Skin epidermis (tissue), 12 donors: Measurements from ENCODE around the gene TRAIP.
A peak's percentile ranks its signal among the peaks of the same experiment; 100 is the strongest.
"Not testable (repeated sequence)": the region's sequence is repeated elsewhere in the genome, so short reads cannot be mapped to it uniquely, and the experiment has no call there.

Experiments
- H3K27ac ChIP-seq, 21 experiments: fragments of 200-600 bp; sonication (generic) in 11 of 21; one replicate each; pipeline ENCODE4 v1.5.0; 2020; ENCODE audit warnings: mild to moderate bottlenecking in 3 of 21, inconsistent platforms in 2 of 21, moderate library complexity in 2 of 21
- H3K4me3 ChIP-seq, 7 experiments: fragments of 200-600 bp; sonication (generic) in 2 of 7; one replicate each; pipeline ENCODE4 v1.5.0; 2020; ENCODE audit warnings: inconsistent platforms in 2 of 7, mild to moderate bottlenecking in 2 of 7, moderate library complexity in 1 of 7

Gene TRAIP

DNA sequence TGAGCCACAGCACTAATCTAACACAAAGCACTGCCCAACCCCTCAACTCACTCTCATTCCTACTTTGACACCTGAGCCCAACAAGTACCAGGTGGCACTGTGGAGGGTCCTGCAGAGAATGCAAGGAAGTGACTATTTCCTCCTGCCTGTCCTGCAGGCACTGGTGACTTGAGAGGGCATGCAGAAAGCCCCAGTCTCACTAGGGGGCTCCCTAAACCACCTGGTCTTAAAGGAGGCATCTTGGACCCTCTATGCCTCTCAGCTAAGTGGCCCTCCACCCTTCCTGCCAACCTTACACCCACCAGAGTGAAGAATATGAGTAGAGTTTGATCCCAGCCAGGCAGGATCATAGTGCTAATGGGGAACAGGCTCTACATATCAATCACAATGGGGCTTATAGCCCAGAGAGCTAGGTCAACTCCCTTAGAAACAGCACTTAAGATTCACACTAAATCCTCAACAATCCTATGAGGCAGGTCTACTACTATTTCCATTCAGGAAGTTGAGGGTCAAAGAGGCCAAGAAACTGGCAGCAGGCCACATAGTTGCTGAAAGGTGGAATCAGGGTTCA is 15.2 kb downstream of the TRAIP start:
- no peak overlapping the region for H3K27ac ChIP-seq
- no peak overlapping the region for H3K4me3 ChIP-seq

DNA sequence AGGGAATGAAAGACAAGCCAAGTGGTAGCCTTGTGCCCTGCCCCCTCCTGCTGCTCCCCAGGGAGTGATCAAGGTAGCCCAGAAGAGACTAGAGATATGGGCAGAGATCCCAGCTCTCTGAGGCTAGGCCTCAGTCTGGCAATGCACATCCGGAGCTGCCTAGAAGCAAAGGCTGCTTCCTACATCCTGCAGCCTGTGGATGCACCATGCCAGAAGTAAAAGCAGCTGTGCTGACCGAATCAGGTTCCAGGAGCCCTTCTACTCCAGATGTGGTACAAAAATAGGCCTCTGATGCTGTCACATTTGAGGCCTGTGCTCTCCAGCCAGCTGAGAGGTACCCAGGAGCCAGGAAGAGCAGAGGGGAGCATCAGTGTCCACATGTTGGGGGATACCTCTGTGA is 16.0 kb downstream of the TRAIP start:
- no peak overlapping the region for H3K27ac ChIP-seq
- H3K4me3 ChIP-seq = no peak overlapping the region

DNA sequence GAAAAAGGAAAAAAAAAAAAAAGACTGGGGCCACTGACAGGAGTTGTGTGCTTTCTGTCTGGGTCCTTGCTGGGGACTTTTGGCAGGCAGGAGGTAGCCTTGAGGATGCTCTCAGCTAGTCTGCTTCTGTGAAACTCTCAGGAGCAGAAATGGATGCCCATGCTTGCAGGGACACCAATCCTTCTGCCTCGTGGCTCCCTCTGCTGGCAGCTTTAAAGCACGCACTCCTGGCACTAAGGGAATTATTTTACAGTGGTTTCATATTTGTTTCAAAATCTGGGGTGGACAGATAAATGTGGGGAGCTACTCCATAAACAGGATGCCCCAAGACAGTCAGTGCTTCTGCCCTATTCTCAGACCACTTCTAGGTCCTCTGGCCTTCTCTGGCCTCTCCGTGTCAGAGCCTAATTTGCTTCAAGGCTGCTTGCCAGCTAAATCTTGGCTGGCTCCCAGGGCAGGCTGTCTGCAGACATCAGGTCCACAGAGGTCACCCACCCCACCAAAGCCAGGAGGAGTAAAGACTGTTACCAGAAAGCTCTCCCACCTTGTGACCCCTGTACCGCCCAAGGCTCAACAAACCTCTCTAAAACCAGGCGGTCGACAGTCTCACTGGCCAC is 17.1 kb downstream of the TRAIP start:
- H3K4me3 ChIP-seq = no peak overlapping the region

DNA sequence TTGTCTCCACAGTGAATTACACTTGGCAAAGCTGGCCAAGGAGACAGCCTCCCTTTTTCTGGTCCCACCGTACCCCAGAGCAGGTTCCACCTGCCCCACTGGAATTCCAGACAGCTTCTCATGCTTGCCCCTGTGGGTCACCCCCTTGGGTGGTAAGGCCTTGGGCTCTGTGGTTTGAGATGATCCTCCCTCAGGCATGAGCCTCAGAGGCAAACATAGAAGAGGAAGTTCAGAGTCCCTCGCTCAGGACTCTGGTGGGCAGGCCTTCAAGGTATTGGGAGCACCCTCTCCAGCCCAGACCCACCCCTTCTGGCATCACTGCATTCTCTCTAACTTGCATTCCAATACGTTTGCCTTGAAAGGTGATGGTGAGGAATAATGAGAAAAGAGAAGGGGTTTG is 25.0 kb downstream of the TRAIP start:
- Histone ChIP-seq H3K4me3 (no peak overlapping the region), H3K27ac (no peak overlapping the region)

More for the DNA sequence above, 17.1 kb downstream of the TRAIP start:
- peak overlapping the region in 1 of 21 experiments; percentile 26 for H3K27ac ChIP-seq

DNA sequence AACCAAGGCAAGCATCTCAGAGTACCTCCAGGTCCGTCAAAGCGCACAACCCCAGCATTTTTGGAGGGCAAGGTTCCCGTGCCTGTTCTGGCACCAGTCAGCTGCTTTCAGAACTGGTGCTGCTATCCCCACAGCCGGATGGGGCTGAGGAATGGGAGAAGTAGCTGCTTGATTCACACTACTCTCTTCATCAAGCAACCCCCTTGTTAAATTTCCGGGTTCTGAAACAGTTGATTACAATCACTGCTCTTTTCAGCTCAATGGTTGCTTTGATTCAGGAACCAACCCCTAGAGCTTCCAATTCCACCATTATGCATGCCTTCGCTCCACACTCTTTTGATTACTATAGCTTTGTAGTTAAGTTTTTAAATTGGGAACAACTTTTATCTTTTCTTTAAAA is 30.3 kb downstream of the TRAIP start:
- Histone ChIP-seq H3K27ac (no peak overlapping the region), H3K4me3 (no peak overlapping the region)

DNA sequence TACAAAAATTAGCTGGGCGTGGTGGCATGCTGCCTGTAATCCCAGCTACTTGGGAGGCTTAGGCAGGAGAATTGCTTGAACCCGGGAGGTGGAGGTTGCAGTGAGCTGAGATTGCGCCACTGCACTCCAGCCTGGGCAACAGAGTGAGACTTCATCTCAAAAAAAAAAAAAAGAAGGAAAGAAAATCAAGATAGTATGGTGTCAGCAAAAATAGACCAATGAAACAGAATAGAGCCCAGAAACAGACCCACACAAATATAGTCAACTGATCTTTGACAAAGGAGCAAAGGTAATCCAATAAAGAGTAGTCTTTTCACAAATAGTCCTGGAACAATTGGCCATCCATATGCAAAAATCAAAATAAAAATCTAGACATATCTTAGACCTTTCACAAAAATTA is 33.2 kb downstream of the TRAIP start:
- not testable (repeated sequence) for H3K4me3 ChIP-seq, H3K27ac ChIP-seq

DNA sequence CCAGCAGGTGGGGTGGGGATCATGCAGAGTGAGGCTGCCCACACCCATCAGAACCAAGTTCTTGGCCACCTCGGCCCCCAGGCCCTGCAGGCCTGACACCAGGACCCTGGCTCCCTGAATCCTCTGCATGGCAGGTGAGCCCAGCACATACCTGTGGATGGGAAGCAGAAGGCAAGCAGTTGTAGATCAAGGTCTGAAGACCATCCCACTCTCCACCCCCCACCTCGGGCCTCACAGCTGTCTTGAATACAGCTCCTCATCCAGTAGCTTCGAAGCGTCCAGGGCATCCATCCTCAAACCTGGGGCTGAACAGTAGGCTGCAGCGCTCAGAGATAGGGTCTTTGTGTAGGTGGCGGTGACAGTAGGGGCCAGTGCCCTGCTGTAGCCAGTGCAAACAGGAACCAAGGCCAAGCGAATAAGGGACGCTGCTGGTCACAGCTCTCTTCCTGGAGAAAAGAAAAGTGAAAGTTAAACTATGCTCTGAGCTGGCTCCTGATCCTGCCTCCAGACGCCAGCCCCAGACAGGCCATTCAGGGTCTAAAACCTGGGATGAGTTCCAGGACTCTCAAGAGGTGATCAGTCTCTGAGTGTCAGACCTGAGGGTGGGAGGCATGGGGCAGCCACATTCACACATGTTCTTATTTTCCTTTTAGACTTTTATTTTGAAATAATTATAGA is 42.7 kb downstream of the TRAIP start, which contains the start of gene UBA7:
TSS of gene UBA7 (minus strand) at position 457 of the 678 bp plus-strand sequence. CDS start at position 291, 166 bp downstream.
- Histone ChIP-seq H3K27ac (peak within 1 kb of the TSS in 20 of 21 experiments; percentile 65 to 93 (median 80)), H3K4me3 (peak within 1 kb of the TSS; percentile 23 to 52 (median 40))

DNA sequence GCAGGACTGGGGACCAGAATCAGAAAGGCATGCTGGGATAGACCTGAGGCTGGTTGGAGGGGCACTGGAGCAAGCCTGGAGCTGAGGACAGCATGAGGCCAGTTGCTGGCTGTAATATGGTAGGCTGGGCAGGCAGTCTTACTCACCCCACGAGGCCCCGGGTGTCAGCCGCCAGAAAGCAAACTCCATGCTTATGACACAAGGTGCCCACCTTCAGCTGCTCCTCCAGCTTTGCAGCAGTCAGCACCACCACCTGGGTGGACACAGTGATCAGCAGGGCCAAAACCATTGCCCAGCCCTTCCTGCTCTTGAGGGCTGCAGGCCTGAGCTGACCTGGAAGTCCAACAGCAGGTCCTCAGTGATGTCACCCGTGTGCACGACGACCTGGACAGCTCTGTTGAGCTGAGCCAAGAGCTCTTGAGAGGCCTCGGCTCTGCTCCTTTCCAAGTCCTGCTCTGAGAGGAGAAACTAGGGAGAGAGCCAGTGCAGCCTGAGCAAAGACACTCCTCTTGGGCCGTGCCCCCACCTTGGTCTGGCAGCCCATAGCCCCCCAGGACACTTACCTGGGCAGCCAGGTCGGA is 43.4 kb downstream of the TRAIP start:
- Histone ChIP-seq H3K4me3 (peak overlapping the region; percentile 23 to 52 (median 40)), H3K27ac (peak overlapping the region in 20 of 21 experiments; percentile 65 to 93 (median 80))

DNA sequence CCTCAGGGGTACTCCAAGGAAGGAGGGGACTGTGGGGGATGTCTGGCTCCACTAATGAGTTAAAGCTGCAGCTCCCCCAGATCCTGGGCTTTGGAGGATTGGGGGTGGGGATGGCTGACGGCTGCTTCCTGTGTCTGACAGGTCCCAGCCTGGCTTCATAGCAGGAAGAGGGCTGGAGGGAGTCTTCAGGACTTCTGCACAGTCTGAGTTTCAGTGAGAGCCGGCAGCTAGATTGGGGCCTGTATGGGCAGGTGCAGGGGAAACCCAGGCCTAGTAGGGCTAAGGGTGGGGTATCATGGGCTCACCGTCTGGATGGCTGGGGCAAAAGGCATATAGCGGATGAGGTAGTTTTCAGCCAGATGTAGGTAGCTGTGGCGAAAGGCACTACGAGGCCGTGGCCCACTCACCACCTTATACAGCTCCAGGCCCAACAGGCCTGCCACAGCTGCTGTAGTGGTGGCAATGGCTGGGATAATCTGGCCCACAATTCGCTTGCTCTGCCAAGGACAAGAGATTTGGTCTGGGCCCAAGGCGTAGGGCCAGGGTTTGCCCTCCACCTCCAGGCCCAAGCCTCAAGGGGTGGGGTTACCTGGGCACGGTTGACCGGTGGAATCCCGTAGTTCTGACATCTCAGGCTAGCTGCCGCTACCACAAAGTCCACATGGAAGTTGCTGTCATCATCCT is 48.8 kb downstream of the TRAIP start:
- Histone ChIP-seq H3K4me3 (no peak overlapping the region), H3K27ac (peak overlapping the region in 18 of 21 experiments; percentile 4 to 97 (median 73))

DNA sequence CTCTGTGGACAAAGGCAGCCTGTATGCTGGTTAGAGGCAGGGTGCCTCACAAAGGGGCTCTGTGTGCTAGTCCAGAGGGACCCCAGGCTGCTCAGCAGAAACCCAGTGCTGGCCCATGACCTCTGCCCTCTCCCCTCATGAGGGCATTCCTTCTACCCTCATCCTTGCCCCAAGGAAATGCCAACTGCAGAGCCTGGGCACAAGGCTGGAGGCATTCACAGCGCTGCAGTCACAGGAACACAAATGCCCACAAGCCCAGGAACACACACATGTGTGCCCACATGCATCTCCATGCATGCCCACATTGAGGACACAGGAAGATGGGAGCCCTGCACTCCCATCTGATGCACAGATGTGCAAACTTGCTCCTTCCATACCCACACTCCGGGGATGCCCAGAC is 49.5 kb downstream of the TRAIP start:
- Histone ChIP-seq H3K27ac (peak overlapping the region in 18 of 21 experiments; percentile 53 to 97 (median 88)), H3K4me3 (no peak overlapping the region)

DNA sequence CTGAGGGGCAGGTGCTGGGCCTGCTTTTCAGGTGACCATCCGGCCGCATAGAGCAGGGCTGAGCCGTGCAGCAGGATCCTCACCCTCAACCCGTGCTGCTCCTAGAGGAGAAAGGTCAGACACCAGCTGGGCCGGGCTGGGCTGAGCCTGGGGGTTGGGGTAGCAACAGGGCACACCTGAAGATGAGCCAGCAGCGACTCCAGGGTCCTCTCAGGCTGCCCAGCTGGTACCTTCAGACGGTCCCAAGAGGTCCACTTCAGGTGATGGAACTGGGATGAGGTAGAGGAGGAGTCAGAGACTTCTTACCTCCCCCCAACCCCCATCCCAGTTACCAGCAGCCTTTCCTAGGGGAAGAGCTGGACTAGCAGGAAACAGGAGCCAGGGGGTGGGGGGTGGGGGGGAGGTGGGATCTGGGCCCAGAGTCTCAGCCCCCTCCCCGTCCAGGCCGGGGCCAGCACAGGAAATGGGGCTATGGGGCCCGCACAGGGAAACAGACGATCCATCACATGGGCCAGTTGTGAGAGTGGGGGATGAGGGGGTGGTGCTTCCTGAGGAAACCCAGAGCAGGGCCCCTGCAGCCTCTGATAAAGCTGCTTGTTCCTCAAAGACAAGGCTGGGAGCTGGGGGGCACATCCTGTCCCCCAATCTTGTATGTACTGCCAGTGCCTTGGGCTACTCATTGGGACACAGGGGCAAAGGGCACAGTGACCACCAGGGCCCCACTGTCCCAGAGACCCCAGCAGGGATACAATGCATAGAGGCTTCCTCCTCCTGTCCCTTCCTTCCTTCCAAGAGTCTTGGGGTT is 50.3 kb downstream of the TRAIP start:
- peak overlapping the region in 20 of 21 experiments; percentile 60 to 97 (median 88) for H3K27ac ChIP-seq
- H3K4me3 ChIP-seq = no peak overlapping the region

DNA sequence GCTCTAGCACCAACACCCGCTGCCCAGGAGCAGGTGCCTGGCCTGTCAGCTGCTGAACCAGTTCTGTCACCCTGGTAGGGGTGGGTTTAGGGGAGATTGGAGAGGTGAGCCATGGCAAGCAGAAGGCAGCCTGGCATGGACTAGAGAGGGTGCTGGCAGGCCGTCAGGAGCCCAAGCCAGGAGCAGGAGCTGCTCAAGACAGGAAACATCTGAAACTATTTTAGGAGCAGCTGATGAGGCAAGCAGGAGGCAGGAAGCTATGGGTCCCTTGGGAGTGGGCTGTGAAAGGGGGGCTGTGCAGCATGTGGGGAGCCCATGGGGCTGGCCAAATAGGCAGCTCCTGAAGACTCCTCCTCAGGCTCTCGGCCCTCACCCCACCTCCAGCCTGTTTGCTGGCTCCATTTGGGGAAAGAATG is 51.0 kb downstream of the TRAIP start:
- peak overlapping the region in 20 of 21 experiments; percentile 60 to 97 (median 88) for H3K27ac ChIP-seq
- H3K4me3 ChIP-seq = no peak overlapping the region

DNA sequence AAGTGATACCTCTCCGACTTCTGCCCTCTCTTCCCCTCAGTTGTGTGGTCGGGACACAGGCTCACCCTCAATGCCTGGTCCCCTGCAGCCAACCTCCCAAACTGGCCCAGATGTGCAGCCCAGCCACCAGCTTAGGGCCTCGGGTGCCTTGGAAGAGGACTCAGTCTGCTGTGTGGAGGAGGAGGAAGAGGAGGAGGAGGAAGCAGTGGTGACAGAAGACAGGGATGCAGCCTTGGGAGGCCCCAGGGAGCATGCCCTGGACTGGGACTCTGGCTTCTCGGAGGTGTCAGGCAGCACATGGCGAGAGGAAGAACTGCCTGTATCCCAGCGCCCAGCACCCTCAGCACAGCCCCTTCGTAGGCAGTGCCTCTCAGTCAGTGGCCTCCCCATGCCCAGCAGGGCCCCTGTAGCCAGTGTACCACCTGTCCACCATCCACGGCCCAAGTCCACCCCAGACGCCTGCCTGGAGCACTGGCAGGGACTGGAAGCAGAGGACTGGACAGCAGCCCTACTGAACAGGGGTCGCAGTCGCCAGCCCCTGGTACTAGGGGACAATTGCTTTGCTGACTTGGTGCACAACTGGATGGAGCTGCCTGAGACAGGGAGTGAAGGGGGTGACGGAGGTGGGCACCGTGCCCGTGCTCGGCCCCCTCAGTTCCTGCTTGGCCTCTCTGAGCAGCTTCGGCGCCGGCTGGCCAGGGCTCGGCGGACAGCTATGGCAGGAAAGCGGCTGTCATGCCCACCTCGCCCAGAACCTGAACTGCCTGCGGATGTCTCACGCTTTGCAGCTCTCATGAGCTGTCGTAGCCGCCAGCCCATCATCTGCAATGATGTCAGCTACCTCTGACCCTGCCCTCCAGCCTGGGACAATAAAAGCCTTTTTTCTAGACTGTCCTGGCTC is 52.0 kb downstream of the TRAIP start:
- Histone ChIP-seq H3K27ac (peak overlapping the region in 20 of 21 experiments; percentile 68 to 97 (median 89)), H3K4me3 (peak overlapping the region; percentile 55 to 92 (median 84))

DNA sequence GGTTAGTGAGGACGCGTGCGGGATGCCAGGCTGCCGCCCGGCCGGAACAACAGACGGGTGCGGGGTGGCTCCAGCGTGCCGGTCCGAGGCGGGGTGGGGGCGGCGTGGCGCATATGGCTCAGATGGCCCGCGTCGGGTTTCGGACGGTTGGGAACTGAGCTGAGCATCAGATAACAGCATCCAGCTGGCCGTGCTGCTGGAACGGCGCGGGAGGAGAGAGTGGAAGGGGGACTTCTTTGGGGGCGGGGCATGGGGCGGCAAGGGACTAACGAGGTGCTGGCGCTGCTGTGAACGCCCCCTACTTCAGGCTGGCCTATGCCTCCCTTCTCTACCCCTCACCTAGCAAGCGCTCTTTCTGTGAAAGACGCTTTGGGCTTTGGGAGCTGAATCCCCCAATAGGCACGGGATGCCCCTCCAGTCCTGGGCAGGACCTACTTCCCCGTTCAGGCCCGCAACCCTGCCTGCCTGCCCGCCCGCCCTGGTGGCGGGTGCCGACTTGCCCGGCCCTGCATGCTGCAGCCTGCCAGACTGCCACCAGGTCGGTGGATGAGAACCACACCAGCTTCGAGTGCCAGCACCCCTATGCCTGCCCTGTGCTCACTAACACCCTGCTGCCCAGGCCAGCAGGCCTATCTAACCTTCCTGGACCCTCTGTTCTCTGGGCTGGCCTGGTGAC is 52.8 kb downstream of the TRAIP start:
- peak overlapping the region; percentile 34 to 97 (median 89) for H3K27ac ChIP-seq
- peak overlapping the region; percentile 55 to 92 (median 84) for H3K4me3 ChIP-seq

DNA sequence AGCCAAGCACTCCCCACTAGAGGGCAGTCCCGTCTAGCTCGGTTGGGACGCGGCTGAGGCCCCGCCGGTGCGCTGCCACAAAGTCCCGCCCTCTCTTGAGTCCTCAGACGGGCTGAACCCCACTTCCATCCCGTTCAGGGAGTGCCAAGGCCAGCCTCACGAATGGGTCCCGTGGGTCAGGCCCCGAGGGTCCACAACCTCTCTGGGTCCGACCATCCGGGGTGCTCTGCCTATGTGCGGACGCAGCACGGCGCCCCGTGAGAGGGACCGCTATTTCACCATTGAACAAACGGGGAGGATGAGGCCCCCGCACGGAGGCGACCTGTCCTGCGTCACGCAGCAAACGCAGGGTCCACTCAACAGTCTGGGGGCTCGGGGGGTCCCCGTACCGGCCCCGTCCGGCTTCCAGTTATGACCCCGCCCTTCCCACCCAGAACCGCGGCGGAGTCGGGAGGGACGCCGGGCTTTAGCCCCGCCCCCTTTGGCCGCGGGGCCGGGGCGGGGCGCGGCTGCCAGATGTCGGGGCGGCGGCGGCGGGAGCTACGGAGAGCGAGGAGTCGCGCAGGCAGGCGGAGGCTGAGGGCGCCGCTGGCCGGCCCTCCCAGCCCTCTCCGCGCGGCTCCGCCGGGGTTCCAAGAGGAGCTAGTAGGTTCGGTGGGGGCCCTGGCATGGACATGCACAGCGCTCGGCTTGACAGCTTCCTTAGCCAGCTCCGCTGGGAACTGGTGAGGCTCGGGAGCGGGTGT is 53.5 kb downstream of the TRAIP start, which contains the start of gene INKA1:
TSS of gene INKA1 (plus strand) at position 543 of the 746 bp plus-strand sequence. CDS start at position 675, 132 bp downstream.
- H3K27ac ChIP-seq = peak within 1 kb of the TSS; percentile 34 to 97 (median 89)
- H3K4me3 ChIP-seq = peak within 1 kb of the TSS; percentile 55 to 92 (median 84)

DNA sequence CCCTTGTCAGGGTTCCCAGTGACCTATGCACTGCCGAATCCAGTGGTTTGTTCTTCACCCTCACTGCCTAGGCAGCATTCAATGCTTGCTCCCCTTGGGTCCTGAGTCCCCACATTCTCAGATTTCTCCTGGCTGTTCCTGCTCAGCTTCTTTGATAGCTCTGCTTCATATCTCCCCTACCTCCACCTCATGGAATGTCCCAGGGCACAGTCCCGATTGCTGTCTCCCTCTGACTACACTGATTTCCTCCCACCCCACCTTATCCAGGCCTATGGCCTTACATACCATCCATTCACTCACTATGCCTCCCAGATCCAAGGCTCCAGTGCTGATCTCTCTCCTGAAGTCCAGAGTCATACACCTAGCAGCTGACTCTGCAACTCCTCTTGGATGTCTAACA is 55.2 kb downstream of the TRAIP start:
- Histone ChIP-seq H3K27ac (no peak overlapping the region), H3K4me3 (no peak overlapping the region)

DNA sequence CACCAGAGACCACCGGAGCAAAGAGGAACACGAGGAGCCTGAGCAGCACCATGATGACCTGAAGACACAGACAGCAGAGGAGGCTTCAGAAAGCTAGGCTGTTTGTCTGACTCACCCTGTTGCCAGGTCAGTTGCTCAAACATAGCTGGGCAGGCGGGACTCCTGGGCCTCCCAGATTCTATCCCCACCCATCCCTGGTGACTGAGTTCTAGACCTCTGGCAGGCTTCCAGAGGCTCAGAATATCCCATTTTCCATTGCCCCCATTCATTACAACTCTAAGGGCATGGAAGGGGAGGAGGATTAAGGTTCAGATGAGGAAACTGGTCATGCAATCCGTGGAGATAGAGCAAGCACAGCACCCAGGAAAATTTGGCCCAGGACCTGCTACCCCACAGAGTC is 56.6 kb downstream of the TRAIP start, which contains the start of gene CDHR4:
TSS of gene CDHR4 (minus strand) at position 113 of the 400 bp plus-strand sequence. CDS start at position 52, 61 bp downstream.
- H3K27ac ChIP-seq = peak within 1 kb of the TSS in 3 of 21 experiments; percentile 12 to 65 (median 25)
- H3K4me3 ChIP-seq = no peak within 1 kb of the TSS
